Gastroesophageal sphincter (tissue), 4 donors: ENCODE data around the gene KIF26B. TPM values are rescaled to one million over a fixed set of nuclear protein-coding genes. Genes with fewer than 3 reads are reported as not detected.

Source experiments
- ATAC-seq: fragments of 150-250 bp; one replicate; pipeline ENCODE4 v1.9.1; 2016; ENCODE audit warnings: mild to moderate bottlenecking, moderate library complexity
- H3K27ac ChIP-seq, 4 donors: fragments of 200-600 bp; sonication (generic) in 3 of 4; 1 replicate in 3 of 4; 2 replicates in 1 of 4; pipeline ENCODE4 v1.5.1; 2016 to 2019
- H3K27me3 ChIP-seq: fragments of 200-600 bp; sonication (generic); one replicate; pipeline ENCODE4 v1.5.1; 2019
- H3K36me3 ChIP-seq, 2 donors: fragments of 200-600 bp; sonication (generic); one replicate each; pipeline ENCODE4 v1.5.1; 2019; ENCODE audit warnings: control low read depth in 1 of 2
- H3K4me1 ChIP-seq, 3 donors: fragments of 200-600 bp; sonication (generic); 1 replicate in 2 of 3; 2 replicates in 1 of 3; pipeline ENCODE4 v1.5.1; 2016 to 2019; ENCODE audit warnings: control low read depth in 2 of 3
- H3K4me3 ChIP-seq, 2 donors: fragments of 200-600 bp; sonication (generic); one replicate each; pipeline ENCODE4 v1.5.1; 2019; ENCODE audit warnings: mild to moderate bottlenecking in 1 of 2, moderate library complexity in 1 of 2
- H3K9me3 ChIP-seq, 3 donors: fragments of 200-600 bp; sonication (generic); one replicate each; pipeline ENCODE4 v1.5.1; 2017 to 2019; ENCODE audit warnings: control low read depth in 2 of 3
- EP300 ChIP-seq: sonication (generic); formaldehyde crosslinking; IDR thresholded peaks from one replicate; pipeline ENCODE4 v1.6.1; 2017; ENCODE audit warnings: antibody characterized with exemption, mild to moderate bottlenecking
- POLR2A ChIP-seq, 2 donors: fragments of 450-650 bp; IDR thresholded peaks; one replicate each; pipeline ENCODE4 v1.6.1; 2017; ENCODE audit warnings: antibody characterized with exemption in 2 of 2, mild to moderate bottlenecking in 2 of 2, moderate library complexity in 1 of 2
- POLR2AphosphoS5 ChIP-seq: sonication (generic); formaldehyde crosslinking; IDR thresholded peaks from one replicate; pipeline ENCODE4 v1.6.1; 2017; ENCODE audit warnings: antibody characterized with exemption
- WGBS, 2 donors: methylation state at CpG; one replicate each; pipeline ENCODE4 v1.1.5; 2018; ENCODE audit warnings: low coverage in 1 of 2; 5-methylcytosine and 5-hydroxymethylcytosine counted together
- total RNA-seq, 4 donors: library from RNA; depleted of rRNA; stranded (reverse); fragments of >200 nt; gene quantifications; one replicate each; pipeline ENCODE4 v1.1.0, GENCODE V29; 2016
- TF ChIP-seq, protein P1 (sequence below), 4 experiments: fragments of 200-600 bp in 2 of 4; fragments of 450-650 bp in 2 of 4; sonication (generic) in 1 of 4; IDR thresholded peaks; one replicate each; pipeline ENCODE4 v1.5.1; 2017 to 2019; ENCODE audit warnings: antibody characterized with exemption in 4 of 4, mild to moderate bottlenecking in 2 of 4, moderate library complexity in 2 of 4

KIF26B gene
- total RNA-seq, 4 donors from 2014 or later, result 0.62 to 1.9 (median 0.97) TPM

DNA sequence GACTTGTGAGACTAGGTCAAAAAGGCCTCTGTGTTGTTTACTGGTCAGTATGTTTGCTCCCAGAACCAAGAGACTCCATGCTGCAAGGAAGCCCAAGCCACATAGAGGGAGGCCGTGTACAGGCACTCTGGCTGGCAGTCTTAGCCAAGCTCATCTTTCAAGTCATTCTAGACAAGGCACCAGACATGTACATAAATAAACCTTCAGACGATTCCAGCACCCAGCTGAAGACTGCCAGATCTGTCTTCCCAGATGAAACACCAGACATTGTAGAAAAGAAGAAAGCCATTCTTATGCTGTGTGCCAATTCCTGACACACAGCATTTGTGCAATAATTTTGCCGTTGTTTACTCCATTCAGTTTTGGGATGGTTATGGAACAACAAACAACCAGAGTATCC is 595.5 kb downstream of the KIF26B start:
- TF ChIP-seq, protein P1, sequence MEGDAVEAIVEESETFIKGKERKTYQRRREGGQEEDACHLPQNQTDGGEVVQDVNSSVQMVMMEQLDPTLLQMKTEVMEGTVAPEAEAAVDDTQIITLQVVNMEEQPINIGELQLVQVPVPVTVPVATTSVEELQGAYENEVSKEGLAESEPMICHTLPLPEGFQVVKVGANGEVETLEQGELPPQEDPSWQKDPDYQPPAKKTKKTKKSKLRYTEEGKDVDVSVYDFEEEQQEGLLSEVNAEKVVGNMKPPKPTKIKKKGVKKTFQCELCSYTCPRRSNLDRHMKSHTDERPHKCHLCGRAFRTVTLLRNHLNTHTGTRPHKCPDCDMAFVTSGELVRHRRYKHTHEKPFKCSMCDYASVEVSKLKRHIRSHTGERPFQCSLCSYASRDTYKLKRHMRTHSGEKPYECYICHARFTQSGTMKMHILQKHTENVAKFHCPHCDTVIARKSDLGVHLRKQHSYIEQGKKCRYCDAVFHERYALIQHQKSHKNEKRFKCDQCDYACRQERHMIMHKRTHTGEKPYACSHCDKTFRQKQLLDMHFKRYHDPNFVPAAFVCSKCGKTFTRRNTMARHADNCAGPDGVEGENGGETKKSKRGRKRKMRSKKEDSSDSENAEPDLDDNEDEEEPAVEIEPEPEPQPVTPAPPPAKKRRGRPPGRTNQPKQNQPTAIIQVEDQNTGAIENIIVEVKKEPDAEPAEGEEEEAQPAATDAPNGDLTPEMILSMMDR (IDR thresholded peaks at IDR 0.05), result no peak
- TF ChIP-seq POLR2AphosphoS5 (no peak), POLR2A (IDR thresholded peaks at IDR 0.05) (no peak), EP300 (no peak)
- Histone ChIP-seq H3K27me3 (no peaks in the 10 kb centered on the region), H3K9me3 (peaks cover 0 to 39% (median 0%) of the 10 kb centered on the region in 3 donors), H3K27ac (no peak overlapping the region), H3K4me3 (no peak overlapping the region), H3K4me1 (no peaks in the 10 kb centered on the region), H3K36me3 (peaks cover 0 to 25% of the 10 kb centered on the region in 2 donors)
- WGBS, 2 donors, result 75 to 78% methylated on average over 2 to 3 of the region's 3 CpGs
- no peak for ATAC-seq

DNA sequence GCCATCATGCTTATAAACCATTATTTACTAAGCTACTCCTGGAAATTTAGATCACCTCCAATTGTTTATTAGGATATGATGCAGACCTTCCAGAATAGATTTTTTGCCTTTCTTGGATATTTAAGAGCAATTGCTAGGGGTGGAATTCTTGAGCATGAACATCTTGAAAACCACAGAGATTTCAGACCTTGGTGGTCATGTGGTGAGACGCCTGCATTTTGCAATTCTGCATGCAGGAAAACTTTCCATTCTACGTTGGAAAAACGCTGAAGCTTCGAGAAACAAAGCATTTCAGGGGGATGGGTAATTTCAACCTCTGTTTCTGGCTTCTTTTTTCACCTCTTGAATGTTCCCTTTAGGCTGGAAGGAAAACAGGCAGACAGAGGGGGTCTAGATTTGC is 596.3 kb downstream of the KIF26B start:
- Histone ChIP-seq H3K27me3 (no peaks in the 10 kb centered on the region), H3K9me3 (peaks cover 0 to 45% (median 0%) of the 10 kb centered on the region in 3 donors), H3K27ac (no peak overlapping the region), H3K36me3 (peaks cover 0 to 25% of the 10 kb centered on the region in 2 donors), H3K4me1 (no peaks in the 10 kb centered on the region), H3K4me3 (no peak overlapping the region)
- WGBS, 2 donors, result 67 to 69% methylated on average over 4 of the region's 4 CpGs
- no peak for TF ChIP-seq POLR2AphosphoS5
- no peak for TF ChIP-seq POLR2A (IDR thresholded peaks at IDR 0.05)
- TF ChIP-seq, protein P1 (IDR thresholded peaks at IDR 0.05), result no peak
- no peak for TF ChIP-seq EP300
- ATAC-seq, result no peak

DNA sequence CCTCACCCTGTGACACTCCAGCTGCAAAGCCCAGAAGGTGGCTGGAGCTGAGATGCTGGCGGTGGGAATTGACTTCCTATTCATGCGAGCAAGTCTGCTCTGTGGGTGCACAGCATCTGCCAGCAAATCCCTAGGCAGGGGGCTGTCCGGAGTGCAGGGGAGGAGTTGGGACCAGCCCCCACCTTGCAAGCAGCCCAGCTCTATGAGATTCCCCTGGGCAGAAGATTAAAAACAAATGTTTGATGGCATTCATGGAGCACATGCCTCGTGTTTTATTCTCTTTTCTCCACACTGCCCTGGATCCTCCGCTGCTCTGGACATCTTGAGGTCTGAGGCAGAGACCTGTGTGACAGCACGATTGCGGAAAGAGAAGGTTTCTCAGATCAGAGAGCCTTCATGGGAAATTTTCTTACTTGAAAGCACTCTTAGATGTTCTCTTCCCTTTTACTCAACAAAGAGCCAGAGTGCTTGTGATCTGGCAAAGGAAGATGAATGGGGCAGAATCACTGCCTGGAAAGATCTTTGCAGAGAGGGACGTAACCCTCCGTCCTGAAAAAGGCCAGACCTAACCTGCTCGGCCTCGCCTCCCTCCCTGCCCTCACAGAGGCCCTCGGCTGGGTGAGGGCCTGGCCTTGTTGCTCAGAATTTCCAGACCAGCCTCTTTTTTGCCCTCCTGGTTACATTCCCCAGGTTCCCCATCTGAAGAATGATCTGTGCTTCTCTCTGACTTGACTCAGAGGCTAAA is 597.1 kb downstream of the KIF26B start:
- 78 to 93% methylated on average over 8 to 9 of the region's 12 CpGs for WGBS, 2 donors
- no peak overlapping the region for H3K27ac ChIP-seq
- no peaks in the 10 kb centered on the region for H3K27me3 ChIP-seq
- peaks cover 0 to 25% of the 10 kb centered on the region in 2 donors for H3K36me3 ChIP-seq
- TF ChIP-seq EP300, result no peak
- TF ChIP-seq POLR2AphosphoS5, result no peak
- TF ChIP-seq, protein P1 (IDR thresholded peaks at IDR 0.05), result no peak
- TF ChIP-seq POLR2A (IDR thresholded peaks at IDR 0.05), result no peak
- no peaks in the 10 kb centered on the region for H3K4me1 ChIP-seq
- H3K9me3 ChIP-seq, result peaks cover 0 to 44% (median 0%) of the 10 kb centered on the region in 3 donors
- no peak for ATAC-seq
- no peak overlapping the region for H3K4me3 ChIP-seq

DNA sequence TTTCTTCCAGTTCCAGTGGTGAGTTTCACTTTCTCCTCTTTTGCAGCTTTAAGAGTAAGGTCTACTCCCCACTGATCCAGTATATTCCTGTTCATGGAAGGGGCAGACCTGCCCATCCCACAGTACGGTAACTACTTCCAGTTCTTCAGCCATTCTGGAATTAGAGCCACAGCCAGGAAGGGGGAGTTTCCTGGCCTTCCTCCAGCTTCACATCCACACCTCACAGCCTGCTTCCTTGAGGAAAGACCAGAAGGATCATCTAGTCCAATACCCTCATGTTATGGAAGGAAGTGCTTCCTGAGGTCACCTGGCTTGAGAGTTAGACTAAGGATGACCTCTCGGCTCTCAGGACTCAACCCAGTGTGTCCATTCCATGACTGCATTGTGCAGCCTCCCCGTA is 597.8 kb downstream of the KIF26B start:
- H3K4me1 ChIP-seq, result no peaks in the 10 kb centered on the region
- H3K9me3 ChIP-seq, result peaks cover 0 to 38% (median 0%) of the 10 kb centered on the region in 3 donors
- no peak overlapping the region for H3K4me3 ChIP-seq
- TF ChIP-seq, protein P1 (IDR thresholded peaks at IDR 0.05), result no peak
- TF ChIP-seq POLR2AphosphoS5 (no peak), POLR2A (IDR thresholded peaks at IDR 0.05) (no peak)
- WGBS, 2 donors, result 57% methylated on average over 1 of the region's 3 CpGs; no CpG with 5 or more reads in 1 of the 2 donors
- H3K27ac ChIP-seq, result no peak overlapping the region
- no peaks in the 10 kb centered on the region for H3K27me3 ChIP-seq
- ATAC-seq, result no peak
- peaks cover 0 to 23% of the 10 kb centered on the region in 2 donors for H3K36me3 ChIP-seq

DNA sequence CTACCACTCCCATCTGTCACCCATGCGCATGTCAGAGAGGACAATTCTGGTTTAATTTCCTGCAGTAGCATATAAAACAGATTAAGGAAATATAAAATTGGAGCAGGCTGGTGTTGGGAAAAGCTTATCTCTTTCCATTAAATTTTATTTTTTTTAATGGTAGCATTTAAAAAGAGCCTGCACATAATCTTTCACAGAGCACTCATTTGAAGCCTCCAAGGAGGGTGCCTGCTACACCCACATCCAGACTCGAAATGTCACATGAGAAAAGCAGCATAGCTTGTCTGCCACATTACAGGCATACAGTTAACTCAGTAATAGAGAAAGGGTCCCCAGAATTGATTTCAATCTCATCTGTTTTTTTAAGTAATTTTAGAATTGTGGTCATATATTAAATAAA is 599.0 kb downstream of the KIF26B start:
- H3K9me3 ChIP-seq, result peaks cover 0 to 30% (median 0%) of the 10 kb centered on the region in 3 donors
- no peaks in the 10 kb centered on the region for H3K27me3 ChIP-seq
- TF ChIP-seq, protein P1 (IDR thresholded peaks at IDR 0.05), result no peak
- TF ChIP-seq EP300 (no peak), POLR2AphosphoS5 (no peak), POLR2A (IDR thresholded peaks at IDR 0.05) (no peak)
- H3K4me1 ChIP-seq, result no peaks in the 10 kb centered on the region
- H3K36me3 ChIP-seq, result peaks cover 0 to 10% of the 10 kb centered on the region in 2 donors
- no peak overlapping the region for H3K27ac ChIP-seq
- no peak for ATAC-seq
- WGBS, 2 donors, result 100% methylated on average over 1 to 2 of the region's 2 CpGs
- no peak overlapping the region for H3K4me3 ChIP-seq
